ENCODE results near the gene ACKR3.

ACKR3 gene

GRCh38 chr2:236617796-236618195 is 48.2 kb downstream of the ACKR3 start:
- Histone ChIP-seq H3K9ac (ENCODE audit: low read depth in 1 of 2, low read length in 2 of 2) (no peak overlapping the region), H3K4me1 (ENCODE audit: control insufficient read depth in 2 of 2, insufficient read depth in 2 of 2, low read length in 2 of 2) (no peaks in the 10 kb centered on the region), H3K27ac (ENCODE audit: low read depth in 2 of 2, low read length in 2 of 2) (no peak overlapping the region), H3K4me3 (ENCODE audit: low read length in 2 of 2) (no peak overlapping the region), H3K36me3 (ENCODE audit: control insufficient read depth in 2 of 2, insufficient read depth in 2 of 2, low read length in 2 of 2) (no peaks in the 10 kb centered on the region), H3K27me3 (ENCODE audit: control insufficient read depth in 2 of 2, insufficient read depth in 2 of 2, low read length in 2 of 2) (peaks cover 0 to 3% of the 10 kb centered on the region in 2 donors), H3K9me3 (ENCODE audit: control insufficient read depth in 2 of 2, low read length in 2 of 2) (no peaks in the 10 kb centered on the region)

- Histone ChIP-seq H3K9ac (ENCODE audit: low read depth in 1 of 2, low read length in 2 of 2) (no peak overlapping the region), H3K4me3 (ENCODE audit: low read length in 2 of 2) (no peak overlapping the region), H3K36me3 (ENCODE audit: control insufficient read depth in 2 of 2, insufficient read depth in 2 of 2, low read length in 2 of 2) (no peaks in the 10 kb centered on the region), H3K9me3 (ENCODE audit: control insufficient read depth in 2 of 2, low read length in 2 of 2) (no peaks in the 10 kb centered on the region), H3K27ac (ENCODE audit: low read depth in 2 of 2, low read length in 2 of 2) (no peak overlapping the region), H3K4me1 (ENCODE audit: control insufficient read depth in 2 of 2, insufficient read depth in 2 of 2, low read length in 2 of 2) (no peaks in the 10 kb centered on the region), H3K27me3 (ENCODE audit: control insufficient read depth in 2 of 2, insufficient read depth in 2 of 2, low read length in 2 of 2) (peaks cover 0 to 3% of the 10 kb centered on the region in 2 donors)
Measured at GRCh38 chr2:236618370-236618769, 48.7 kb downstream of the ACKR3 start.

- no peak overlapping the region for H3K27ac ChIP-seq (ENCODE audit: low read depth in 2 of 2, low read length in 2 of 2)
- no peak overlapping the region for H3K9ac ChIP-seq (ENCODE audit: low read depth in 1 of 2, low read length in 2 of 2)
- H3K36me3 ChIP-seq (ENCODE audit: control insufficient read depth in 2 of 2, insufficient read depth in 2 of 2, low read length in 2 of 2): no peaks in the 10 kb centered on the region
- peaks cover 0 to 3% of the 10 kb centered on the region in 2 donors for H3K27me3 ChIP-seq (ENCODE audit: control insufficient read depth in 2 of 2, insufficient read depth in 2 of 2, low read length in 2 of 2)
- H3K4me3 ChIP-seq (ENCODE audit: low read length in 2 of 2): no peak overlapping the region
- H3K4me1 ChIP-seq (ENCODE audit: control insufficient read depth in 2 of 2, insufficient read depth in 2 of 2, low read length in 2 of 2): no peaks in the 10 kb centered on the region
- no peaks in the 10 kb centered on the region for H3K9me3 ChIP-seq (ENCODE audit: control insufficient read depth in 2 of 2, low read length in 2 of 2)
Measured at GRCh38 chr2:236619910-236620612, 50.4 kb downstream of the ACKR3 start.

GRCh38 chr2:236621786-236622185 is 52.2 kb downstream of the ACKR3 start:
- H3K27me3 ChIP-seq (ENCODE audit: control insufficient read depth in 2 of 2, insufficient read depth in 2 of 2, low read length in 2 of 2): peaks cover 0 to 3% of the 10 kb centered on the region in 2 donors
- H3K9ac ChIP-seq (ENCODE audit: low read depth in 1 of 2, low read length in 2 of 2): no peak overlapping the region
- no peaks in the 10 kb centered on the region for H3K4me1 ChIP-seq (ENCODE audit: control insufficient read depth in 2 of 2, insufficient read depth in 2 of 2, low read length in 2 of 2)
- no peak overlapping the region for H3K4me3 ChIP-seq (ENCODE audit: low read length in 2 of 2)
- H3K9me3 ChIP-seq (ENCODE audit: control insufficient read depth in 2 of 2, low read length in 2 of 2): no peaks in the 10 kb centered on the region
- no peak overlapping the region for H3K27ac ChIP-seq (ENCODE audit: low read depth in 2 of 2, low read length in 2 of 2)
- no peaks in the 10 kb centered on the region for H3K36me3 ChIP-seq (ENCODE audit: control insufficient read depth in 2 of 2, insufficient read depth in 2 of 2, low read length in 2 of 2)

GRCh38 chr2:236622201-236622600 is 52.6 kb downstream of the ACKR3 start:
- H3K27ac ChIP-seq (ENCODE audit: low read depth in 2 of 2, low read length in 2 of 2): no peak overlapping the region
- peaks cover 0 to 3% of the 10 kb centered on the region in 2 donors for H3K27me3 ChIP-seq (ENCODE audit: control insufficient read depth in 2 of 2, insufficient read depth in 2 of 2, low read length in 2 of 2)
- no peak overlapping the region for H3K4me3 ChIP-seq (ENCODE audit: low read length in 2 of 2)
- no peaks in the 10 kb centered on the region for H3K36me3 ChIP-seq (ENCODE audit: control insufficient read depth in 2 of 2, insufficient read depth in 2 of 2, low read length in 2 of 2)
- H3K9me3 ChIP-seq (ENCODE audit: control insufficient read depth in 2 of 2, low read length in 2 of 2): no peaks in the 10 kb centered on the region
- H3K4me1 ChIP-seq (ENCODE audit: control insufficient read depth in 2 of 2, insufficient read depth in 2 of 2, low read length in 2 of 2): no peaks in the 10 kb centered on the region
- H3K9ac ChIP-seq (ENCODE audit: low read depth in 1 of 2, low read length in 2 of 2): no peak overlapping the region

GRCh38 chr2:236622660-236623059 is 53.0 kb downstream of the ACKR3 start:
- Histone ChIP-seq H3K9ac (ENCODE audit: low read depth in 1 of 2, low read length in 2 of 2) (no peak overlapping the region), H3K27ac (ENCODE audit: low read depth in 2 of 2, low read length in 2 of 2) (no peak overlapping the region), H3K4me1 (ENCODE audit: control insufficient read depth in 2 of 2, insufficient read depth in 2 of 2, low read length in 2 of 2) (no peaks in the 10 kb centered on the region), H3K36me3 (ENCODE audit: control insufficient read depth in 2 of 2, insufficient read depth in 2 of 2, low read length in 2 of 2) (no peaks in the 10 kb centered on the region), H3K4me3 (ENCODE audit: low read length in 2 of 2) (no peak overlapping the region), H3K27me3 (ENCODE audit: control insufficient read depth in 2 of 2, insufficient read depth in 2 of 2, low read length in 2 of 2) (peaks cover 0 to 3% of the 10 kb centered on the region in 2 donors), H3K9me3 (ENCODE audit: control insufficient read depth in 2 of 2, low read length in 2 of 2) (no peaks in the 10 kb centered on the region)

GRCh38 chr2:236623816-236624215 is 54.2 kb downstream of the ACKR3 start:
- Histone ChIP-seq H3K4me1 (ENCODE audit: control insufficient read depth in 2 of 2, insufficient read depth in 2 of 2, low read length in 2 of 2) (no peaks in the 10 kb centered on the region), H3K9me3 (ENCODE audit: control insufficient read depth in 2 of 2, low read length in 2 of 2) (no peaks in the 10 kb centered on the region), H3K27me3 (ENCODE audit: control insufficient read depth in 2 of 2, insufficient read depth in 2 of 2, low read length in 2 of 2) (peaks cover 0 to 3% of the 10 kb centered on the region in 2 donors), H3K4me3 (ENCODE audit: low read length in 2 of 2) (no peak overlapping the region), H3K36me3 (ENCODE audit: control insufficient read depth in 2 of 2, insufficient read depth in 2 of 2, low read length in 2 of 2) (no peaks in the 10 kb centered on the region), H3K27ac (ENCODE audit: low read depth in 2 of 2, low read length in 2 of 2) (no peak overlapping the region), H3K9ac (ENCODE audit: low read depth in 1 of 2, low read length in 2 of 2) (no peak overlapping the region)

GRCh38 chr2:236625156-236625690 is 55.6 kb downstream of the ACKR3 start:
- H3K4me1 ChIP-seq (ENCODE audit: control insufficient read depth in 2 of 2, insufficient read depth in 2 of 2, low read length in 2 of 2): no peaks in the 10 kb centered on the region
- H3K27ac ChIP-seq (ENCODE audit: low read depth in 2 of 2, low read length in 2 of 2): no peak overlapping the region
- no peak overlapping the region for H3K9ac ChIP-seq (ENCODE audit: low read depth in 1 of 2, low read length in 2 of 2)
- no peak overlapping the region for H3K4me3 ChIP-seq (ENCODE audit: low read length in 2 of 2)
- H3K27me3 ChIP-seq (ENCODE audit: control insufficient read depth in 2 of 2, insufficient read depth in 2 of 2, low read length in 2 of 2): no peaks in the 10 kb centered on the region
- no peaks in the 10 kb centered on the region for H3K9me3 ChIP-seq (ENCODE audit: control insufficient read depth in 2 of 2, low read length in 2 of 2)
- H3K36me3 ChIP-seq (ENCODE audit: control insufficient read depth in 2 of 2, insufficient read depth in 2 of 2, low read length in 2 of 2): no peaks in the 10 kb centered on the region

GRCh38 chr2:236626391-236627150 is 56.9 kb downstream of the ACKR3 start:
- Histone ChIP-seq H3K36me3 (ENCODE audit: control insufficient read depth in 2 of 2, insufficient read depth in 2 of 2, low read length in 2 of 2) (no peaks in the 10 kb centered on the region), H3K4me3 (ENCODE audit: low read length in 2 of 2) (no peak overlapping the region), H3K27ac (ENCODE audit: low read depth in 2 of 2, low read length in 2 of 2) (no peak overlapping the region), H3K9me3 (ENCODE audit: control insufficient read depth in 2 of 2, low read length in 2 of 2) (no peaks in the 10 kb centered on the region), H3K9ac (ENCODE audit: low read depth in 1 of 2, low read length in 2 of 2) (no peak overlapping the region), H3K4me1 (ENCODE audit: control insufficient read depth in 2 of 2, insufficient read depth in 2 of 2, low read length in 2 of 2) (no peaks in the 10 kb centered on the region), H3K27me3 (ENCODE audit: control insufficient read depth in 2 of 2, insufficient read depth in 2 of 2, low read length in 2 of 2) (no peaks in the 10 kb centered on the region)

- Histone ChIP-seq H3K9ac (ENCODE audit: low read depth in 1 of 2, low read length in 2 of 2) (no peak overlapping the region), H3K27me3 (ENCODE audit: control insufficient read depth in 2 of 2, insufficient read depth in 2 of 2, low read length in 2 of 2) (no peaks in the 10 kb centered on the region), H3K27ac (ENCODE audit: low read depth in 2 of 2, low read length in 2 of 2) (no peak overlapping the region), H3K4me1 (ENCODE audit: control insufficient read depth in 2 of 2, insufficient read depth in 2 of 2, low read length in 2 of 2) (no peaks in the 10 kb centered on the region), H3K36me3 (ENCODE audit: control insufficient read depth in 2 of 2, insufficient read depth in 2 of 2, low read length in 2 of 2) (no peaks in the 10 kb centered on the region), H3K9me3 (ENCODE audit: control insufficient read depth in 2 of 2, low read length in 2 of 2) (no peaks in the 10 kb centered on the region), H3K4me3 (ENCODE audit: low read length in 2 of 2) (no peak overlapping the region)
Measured at GRCh38 chr2:236627193-236627592, 57.6 kb downstream of the ACKR3 start.

Data from mucosa of rectum (tissue), 2 donors.